Activated T-helper 1 cell treated with anti-CD3 and anti-CD28 coated beads, Interleukin-2, amount 50 U/mL, for 16 hours (primary cell): ENCODE data around the gene VKORC1L1.
"Not testable (repeated sequence)": the region's sequence is repeated elsewhere in the genome, so short reads cannot be mapped to it uniquely, and the experiment has no call there.

ENCODE experiments used
- DNase-seq, 2 donors: peaks; one replicate each; pipeline ENCODE4 v3.0.0-alpha.2; 2020; ENCODE audit warnings: low read depth in 1 of 2, low spot score in 1 of 2

The VKORC1L1 gene

DNA sequence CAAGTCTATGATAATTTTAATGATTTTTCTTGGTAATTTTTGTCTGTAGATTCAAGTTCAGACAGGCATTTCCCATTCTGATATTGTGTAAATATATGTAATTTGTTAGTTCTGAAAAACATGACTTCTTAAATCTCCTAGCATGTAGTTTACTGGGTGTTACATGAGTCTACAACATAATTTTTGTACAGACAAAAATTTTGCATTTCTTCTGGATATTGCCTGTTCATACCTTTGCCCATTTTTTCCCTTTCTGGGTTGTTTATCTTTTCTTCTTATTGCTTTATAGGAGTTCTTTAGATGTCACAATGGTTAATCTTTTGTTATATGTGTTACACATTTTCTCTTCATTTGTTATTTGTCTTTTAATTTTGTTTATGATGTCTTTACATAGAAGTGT lies 12.1 kb downstream of the VKORC1L1 start:
- DNase-seq, result not testable (repeated sequence)

DNA sequence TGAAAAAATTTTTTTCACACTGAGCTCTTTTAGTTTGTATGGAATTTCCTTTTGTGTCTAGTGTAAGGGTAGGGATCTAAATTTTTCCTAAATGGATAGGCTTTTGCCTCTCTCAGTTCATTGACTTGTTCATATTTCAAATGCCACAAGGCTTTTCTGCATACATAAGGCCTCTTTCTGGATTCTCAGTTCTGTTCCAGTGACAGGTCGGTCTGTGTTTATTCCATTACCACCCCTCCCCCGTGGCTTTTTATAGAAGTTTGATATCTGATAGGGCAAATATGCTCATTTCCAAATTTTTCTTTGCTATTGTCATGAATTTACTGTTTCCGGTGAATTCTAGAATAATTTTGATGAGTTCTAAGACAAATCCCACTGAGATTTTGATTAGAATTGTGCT lies 12.7 kb downstream of the VKORC1L1 start:
- not testable (repeated sequence) for DNase-seq

DNA sequence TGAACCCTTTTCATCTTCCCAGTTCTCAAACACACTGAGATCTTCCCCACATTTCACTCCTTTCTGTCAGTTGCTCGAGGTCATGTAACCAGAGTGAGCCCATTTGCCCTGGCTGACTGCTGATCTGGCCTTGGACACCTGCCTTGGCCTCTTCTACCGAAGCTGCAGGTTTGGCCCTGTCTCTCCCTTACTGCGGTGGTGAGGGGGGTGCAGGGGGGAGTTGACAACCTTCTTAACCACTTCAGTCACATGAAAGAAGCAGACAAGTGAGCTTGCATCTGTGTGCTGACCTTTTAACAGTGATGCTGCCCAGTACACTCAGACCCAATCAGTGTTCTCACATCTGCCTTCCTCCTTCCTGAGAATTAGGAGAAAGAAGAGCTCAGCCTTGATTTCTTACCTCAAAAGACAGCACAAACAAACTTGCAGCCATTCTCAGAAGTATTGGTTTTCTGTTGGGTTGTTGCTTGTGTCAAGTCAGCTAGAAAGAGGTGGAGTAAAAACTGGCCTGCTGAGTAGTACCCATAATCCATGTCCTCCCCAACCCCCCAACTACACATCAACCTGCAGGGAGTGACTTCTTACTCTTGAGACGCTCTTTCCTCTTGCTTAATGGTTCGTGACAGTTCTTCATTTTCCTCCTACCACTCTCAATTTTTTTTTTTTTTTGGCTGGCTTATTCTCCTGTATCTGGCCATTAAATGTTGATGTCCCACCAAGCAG lies 15.7 kb downstream of the VKORC1L1 start:
- not testable (repeated sequence) for DNase-seq

- DNase-seq, result not testable (repeated sequence)
These were observed 16.8 kb downstream of the VKORC1L1 start for GRCh38 chr7:65889722-65890121.

- DNase-seq, result no peak
These were observed 19.3 kb downstream of the VKORC1L1 start for GRCh38 chr7:65892161-65892560.

DNA sequence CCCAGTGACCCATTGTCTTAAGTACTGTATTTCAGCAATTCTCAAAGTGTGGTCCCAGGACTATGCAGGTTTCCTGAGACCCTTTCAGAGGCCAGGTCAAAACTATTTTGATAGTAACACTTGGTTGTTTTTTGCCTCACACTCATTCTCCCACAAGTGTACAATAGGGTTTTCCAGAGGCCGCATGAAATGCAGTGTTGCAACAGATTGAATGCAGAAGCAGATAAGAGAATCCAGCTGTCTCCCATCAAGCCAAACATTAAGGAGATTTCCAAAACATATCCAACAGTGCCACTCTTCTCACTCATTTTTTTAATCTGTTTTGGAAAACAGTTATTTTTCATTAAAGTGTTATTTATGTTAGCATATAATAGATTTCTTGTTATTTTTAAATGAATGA lies 20.0 kb downstream of the VKORC1L1 start:
- no peak for DNase-seq

GRCh38 chr7:65896279-65896870 lies 23.5 kb downstream of the VKORC1L1 start:
- no peak for DNase-seq

DNA sequence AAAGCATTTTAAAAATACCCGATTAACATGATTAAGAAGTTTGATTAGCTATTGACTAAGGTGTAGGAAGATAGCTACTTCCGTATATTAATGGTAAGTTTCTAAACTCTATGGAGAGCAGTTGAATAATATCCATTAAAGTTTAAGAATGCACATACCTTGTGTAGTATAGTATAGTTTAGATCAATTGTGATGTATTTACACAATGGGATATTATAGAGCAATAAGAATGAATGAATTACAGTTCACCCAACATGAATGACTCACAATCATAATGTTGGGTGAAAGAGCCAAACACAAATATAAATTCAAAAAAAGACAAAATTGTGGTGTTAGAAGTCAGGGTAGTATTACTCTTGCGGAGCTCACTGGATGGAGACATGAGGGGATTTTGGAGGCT lies 24.4 kb downstream of the VKORC1L1 start:
- not testable (repeated sequence) for DNase-seq

DNA sequence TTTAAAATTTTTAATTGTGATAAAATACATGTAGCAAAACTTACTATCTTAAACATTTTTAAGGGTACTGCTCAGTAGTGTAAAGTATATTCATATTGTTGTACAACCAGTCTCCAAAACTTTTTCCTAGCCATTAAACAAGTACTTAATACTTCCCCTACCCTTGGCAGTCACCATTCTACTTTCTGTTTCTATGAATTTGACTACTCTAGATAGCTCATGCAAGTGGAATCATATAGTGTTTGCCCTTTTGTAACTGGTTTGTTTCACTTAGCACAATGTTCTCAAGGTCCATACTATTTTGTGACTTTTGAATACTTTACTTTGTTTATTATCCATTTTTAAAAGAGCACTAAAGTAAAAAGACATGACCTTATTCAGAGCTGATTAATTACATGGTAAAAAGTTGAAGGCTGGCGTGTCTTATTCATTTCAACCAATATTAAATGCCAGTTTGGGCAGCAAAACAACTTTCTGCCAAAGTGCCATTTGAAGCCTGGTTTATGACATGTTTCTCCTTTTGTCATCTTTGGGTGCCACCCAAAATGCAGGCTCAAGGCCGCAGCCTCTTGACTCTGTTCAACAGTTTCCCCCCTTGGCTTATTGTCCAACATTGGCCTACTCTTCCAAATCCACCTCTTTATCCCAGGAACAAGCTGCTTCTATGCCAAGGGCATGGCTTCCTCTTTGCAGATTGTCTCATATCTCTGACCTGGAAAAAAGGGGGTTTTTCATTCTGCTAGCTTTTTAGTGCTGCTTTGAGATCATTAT lies 26.0 kb downstream of the VKORC1L1 start:
- DNase-seq, result not testable (repeated sequence)

DNA sequence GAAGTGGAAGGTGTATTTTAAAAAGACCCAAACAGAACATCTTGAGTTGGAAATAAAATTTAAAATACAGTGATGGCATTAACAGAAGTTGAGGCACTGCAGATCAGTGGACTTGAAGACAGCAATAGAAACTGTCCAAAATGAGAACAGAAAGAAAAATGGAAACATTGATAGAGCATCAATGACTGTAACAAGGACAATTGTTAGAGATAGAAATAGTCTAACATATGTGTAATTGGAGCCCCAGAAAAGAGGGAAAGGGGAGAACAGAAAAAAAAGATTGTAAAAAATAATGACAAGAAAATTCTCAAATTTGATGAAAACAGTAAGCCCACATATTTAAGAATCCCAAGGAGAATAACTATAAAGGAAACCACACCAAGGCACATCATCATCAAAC lies 29.4 kb downstream of the VKORC1L1 start:
- DNase-seq, result no peak

GRCh38 chr7:65907501-65908198 lies 34.8 kb downstream of the VKORC1L1 start:
- no peak for DNase-seq

GRCh38 chr7:65910237-65910636 lies 37.4 kb downstream of the VKORC1L1 start:
- DNase-seq, result no peak

GRCh38 chr7:65912237-65912636 lies 39.4 kb downstream of the VKORC1L1 start:
- DNase-seq, result no peak

DNA sequence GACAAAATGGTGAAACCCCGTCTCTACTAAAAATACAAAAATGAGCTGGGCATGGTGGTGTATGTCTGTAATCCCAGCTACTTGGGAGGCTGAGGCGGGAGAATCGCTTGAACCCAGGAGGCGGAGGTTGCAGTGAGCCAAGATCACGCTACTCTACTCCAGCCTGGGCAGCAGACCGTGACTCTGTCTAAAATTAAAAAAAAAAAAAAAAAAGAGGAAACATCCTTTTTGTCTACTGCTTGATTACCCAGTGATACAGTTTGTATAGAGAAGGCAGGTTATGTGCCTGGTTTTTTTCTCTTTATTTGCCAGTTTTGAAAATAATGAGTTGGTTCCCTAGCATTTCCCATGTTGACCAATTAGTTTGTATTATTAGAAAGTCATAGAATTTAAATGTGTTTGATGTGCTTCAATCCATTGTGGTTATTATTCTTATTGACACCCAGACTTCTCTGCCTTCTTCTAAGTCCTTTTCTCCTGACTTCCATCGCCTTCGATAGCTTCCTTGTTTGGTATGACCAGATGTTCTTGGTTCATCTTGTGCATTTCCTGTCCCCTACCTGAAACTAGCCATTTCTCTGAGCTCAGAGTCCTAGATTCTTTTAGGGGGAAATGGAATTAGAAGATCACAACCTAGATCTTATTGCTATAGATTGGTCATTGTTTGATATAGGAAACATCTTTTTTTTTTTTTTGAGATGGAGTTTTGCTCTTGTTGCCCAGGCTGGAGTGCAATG lies 43.2 kb downstream of the VKORC1L1 start:
- no peak for DNase-seq

DNA sequence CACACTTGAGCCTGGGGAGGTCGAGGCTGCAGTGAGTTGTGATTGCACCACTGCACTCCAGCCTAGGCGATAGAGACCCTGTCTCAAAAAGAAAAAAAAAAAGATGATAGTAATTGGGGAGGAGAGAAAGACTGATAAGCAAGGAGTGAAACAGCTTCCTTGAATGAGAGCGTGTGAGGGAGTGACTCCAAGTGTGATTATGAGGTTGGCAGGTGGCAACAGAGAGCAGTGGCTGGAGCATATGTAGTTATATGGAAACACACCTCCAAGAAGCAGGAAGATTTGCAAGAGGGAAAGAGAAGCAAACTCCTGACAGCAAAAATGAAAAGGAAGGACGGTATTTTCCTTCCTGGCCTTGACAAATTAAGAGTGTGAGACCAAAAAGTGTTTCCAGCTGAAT lies 50.4 kb downstream of the VKORC1L1 start:
- no peak for DNase-seq

GRCh38 chr7:65924193-65924592 lies 51.3 kb downstream of the VKORC1L1 start:
- no peak for DNase-seq

GRCh38 chr7:65925040-65925439 lies 52.2 kb downstream of the VKORC1L1 start:
- DNase-seq, result no peak

GRCh38 chr7:65926588-65926987 lies 53.7 kb downstream of the VKORC1L1 start:
- no peak for DNase-seq

DNA sequence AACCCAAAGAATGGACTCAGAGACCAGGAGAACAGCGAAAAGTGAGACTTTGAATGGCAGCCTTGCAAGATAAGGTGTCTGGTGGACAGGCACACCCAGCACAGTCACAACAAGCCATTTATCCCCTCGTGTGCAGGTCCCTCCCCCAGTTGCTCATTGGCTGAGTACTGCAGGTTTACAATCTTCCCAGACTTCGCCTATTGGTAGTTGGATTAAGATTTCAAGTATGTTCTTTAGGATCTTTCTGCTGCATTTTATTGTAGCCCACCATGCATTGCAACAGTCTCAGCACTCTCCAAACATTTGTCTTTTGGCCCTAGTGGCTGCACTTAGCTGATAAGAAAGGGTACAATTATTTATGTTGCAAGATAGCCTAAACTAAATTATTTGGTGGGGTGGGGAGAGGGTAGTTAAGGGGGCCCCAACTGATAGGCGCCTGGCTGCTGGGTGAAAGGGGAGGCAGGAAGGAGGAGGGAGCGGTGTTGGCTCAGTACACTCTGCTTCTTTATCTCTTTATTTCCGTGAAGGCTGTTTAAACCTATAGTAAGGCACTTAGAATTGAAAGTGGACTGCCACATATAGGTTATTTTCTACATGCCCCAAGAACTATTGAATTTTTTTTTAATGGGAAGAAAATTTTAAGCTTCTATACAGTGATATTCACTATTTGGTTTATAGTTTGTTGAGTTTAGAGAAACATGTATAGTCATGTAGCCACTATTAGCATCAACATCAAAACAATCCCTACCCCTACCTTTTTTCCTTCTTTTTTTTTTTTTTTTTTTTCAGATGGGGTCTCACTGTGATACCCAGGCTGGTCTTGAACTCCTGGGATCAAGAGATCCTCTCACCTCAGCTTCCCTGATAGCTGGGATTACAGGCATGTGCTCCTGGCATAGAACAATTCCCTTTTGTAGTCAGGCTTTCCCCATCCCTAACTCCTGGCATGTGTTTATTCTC lies 54.9 kb downstream of the VKORC1L1 start:
- no peak for DNase-seq

- DNase-seq, result no peak
These were observed 58.8 kb downstream of the VKORC1L1 start for GRCh38 chr7:65931685-65932084.
